ENCODE results near the gene NPHS2.

GRCh38 chr1:179558078-179558477 lies 17.7 kb downstream of the NPHS2 start:
- TF ChIP-seq RELA (CRISPR knock-in tag; IDR thresholded peaks at IDR 0.05) (no peak), ZNF589 (CRISPR knock-in tag; conservative IDR thresholded peaks at IDR 0.05) (no peak), EP300 (IDR thresholded peaks at IDR 0.05; ENCODE audit: low read depth in 2 of 2, low read length in 2 of 2) (no peak), EP300 (CRISPR knock-in tag; IDR thresholded peaks at IDR 0.05; ENCODE audit: borderline replicate concordance) (no peak), FOXP4 (CRISPR knock-in tag; IDR thresholded peaks at IDR 0.05) (no peak)

Measured in HepG2 (cell line).